Measurements from ENCODE around the gene NHLRC1. TPM values are rescaled to one million over a fixed set of nuclear protein-coding genes. Genes with fewer than 3 reads are reported as not detected.

NHLRC1 gene
- total and polyA plus RNA-seq, 10 donors: 0.79 to 3.4 (median 1.4) TPM

DNA sequence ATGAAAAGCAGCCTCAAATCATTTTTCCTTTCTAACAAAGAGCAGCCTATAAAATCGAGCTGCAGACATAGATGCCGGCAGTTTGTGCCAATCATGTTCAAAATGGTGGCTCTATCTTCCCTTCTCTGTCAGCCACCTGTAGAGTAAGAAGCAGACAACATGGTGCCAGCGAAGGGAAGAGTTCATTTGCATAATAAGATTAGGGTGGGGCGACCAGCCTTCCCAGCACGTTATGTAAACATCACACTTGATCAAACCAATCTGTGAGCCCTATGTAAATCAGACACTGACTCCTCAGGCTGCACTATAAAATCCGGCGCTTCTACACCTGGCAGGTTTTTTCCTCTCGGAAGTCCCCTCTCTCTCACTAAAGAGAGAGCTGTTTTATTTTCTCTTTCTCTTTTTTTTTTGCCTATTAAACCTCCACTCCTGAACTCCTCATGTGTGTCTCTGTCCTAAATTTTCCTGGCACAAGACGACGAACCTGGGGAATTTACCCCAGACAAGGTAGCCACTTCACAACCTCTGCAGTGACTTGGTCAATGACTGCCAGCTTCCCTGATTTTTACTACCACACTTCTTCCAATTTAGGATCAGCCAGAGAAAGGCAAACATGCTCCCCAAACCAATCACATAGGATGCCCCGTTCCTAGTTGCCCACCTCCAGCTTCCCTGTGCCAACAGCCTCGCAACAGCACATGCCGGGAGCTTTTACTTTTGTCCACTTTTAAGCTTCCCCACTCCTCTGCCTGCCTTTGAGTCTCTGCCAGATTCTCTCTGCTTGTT is 19.5 kb upstream of the NHLRC1 start:
- Histone ChIP-seq H3K27me3 (replicated peaks in 1 of 7) (no peaks in the 10 kb centered on the region), H3K4me3 (no peak overlapping the region), H3K36me3 (peaks cover 3 to 100% (median 54%) of the 10 kb centered on the region in 6 donors), H3K9me3 (no peaks in the 10 kb centered on the region), H3K27ac (no peak overlapping the region), H3K4me1 (no peaks in the 10 kb centered on the region)
- no peak for TF ChIP-seq POLR2AphosphoS5 (IDR thresholded peaks at IDR 0.05)
- TF ChIP-seq, protein P1, sequence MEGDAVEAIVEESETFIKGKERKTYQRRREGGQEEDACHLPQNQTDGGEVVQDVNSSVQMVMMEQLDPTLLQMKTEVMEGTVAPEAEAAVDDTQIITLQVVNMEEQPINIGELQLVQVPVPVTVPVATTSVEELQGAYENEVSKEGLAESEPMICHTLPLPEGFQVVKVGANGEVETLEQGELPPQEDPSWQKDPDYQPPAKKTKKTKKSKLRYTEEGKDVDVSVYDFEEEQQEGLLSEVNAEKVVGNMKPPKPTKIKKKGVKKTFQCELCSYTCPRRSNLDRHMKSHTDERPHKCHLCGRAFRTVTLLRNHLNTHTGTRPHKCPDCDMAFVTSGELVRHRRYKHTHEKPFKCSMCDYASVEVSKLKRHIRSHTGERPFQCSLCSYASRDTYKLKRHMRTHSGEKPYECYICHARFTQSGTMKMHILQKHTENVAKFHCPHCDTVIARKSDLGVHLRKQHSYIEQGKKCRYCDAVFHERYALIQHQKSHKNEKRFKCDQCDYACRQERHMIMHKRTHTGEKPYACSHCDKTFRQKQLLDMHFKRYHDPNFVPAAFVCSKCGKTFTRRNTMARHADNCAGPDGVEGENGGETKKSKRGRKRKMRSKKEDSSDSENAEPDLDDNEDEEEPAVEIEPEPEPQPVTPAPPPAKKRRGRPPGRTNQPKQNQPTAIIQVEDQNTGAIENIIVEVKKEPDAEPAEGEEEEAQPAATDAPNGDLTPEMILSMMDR (IDR thresholded peaks at IDR 0.05 in 8 of 11, conservative IDR thresholded peaks at IDR 0.05 in 3 of 11): no peak
- no peak for TF ChIP-seq POLR2A (IDR thresholded peaks at IDR 0.05)
- intact Hi-C loops (cut with DNase I; ENCODE audit: low total_unique reads): no loop called here
- no peak for DNase-seq
- WGBS, 5 donors: 78 to 92% (median 87%) methylated on average over 13 of the region's 13 CpGs

DNA sequence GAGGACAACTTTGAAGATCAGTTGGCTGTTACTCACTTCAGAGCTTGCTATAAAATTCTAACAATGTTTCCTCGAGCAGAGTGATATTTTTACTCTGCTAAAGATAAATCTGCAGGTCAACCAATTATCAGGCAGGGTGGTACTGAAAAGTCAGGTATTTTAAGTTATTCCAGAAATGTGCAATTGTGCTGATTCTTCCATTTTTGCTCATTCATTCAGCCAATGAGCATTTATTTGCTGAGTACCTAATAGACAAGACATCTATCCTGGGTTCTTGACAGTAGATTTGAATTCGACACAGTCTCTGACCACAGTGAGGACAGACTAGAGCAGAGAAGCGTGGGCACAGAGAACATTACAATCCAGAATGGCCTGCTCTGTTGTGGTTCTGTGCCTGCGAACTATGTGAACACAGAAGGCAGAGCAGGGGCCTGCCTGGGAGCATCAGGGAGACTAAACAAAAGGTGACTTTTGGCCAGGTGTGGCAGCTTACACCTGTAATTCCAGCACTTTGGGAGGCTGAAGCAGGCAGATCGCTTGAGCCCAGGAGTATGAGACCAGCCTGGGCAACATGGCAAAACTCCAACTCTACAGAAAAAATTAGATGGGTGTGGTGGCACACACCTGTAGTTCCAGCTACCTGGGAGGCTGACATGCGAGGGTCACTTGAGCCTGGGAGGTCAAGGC is 17.6 kb upstream of the NHLRC1 start:
- TF ChIP-seq, protein P1 (IDR thresholded peaks at IDR 0.05 in 8 of 11, conservative IDR thresholded peaks at IDR 0.05 in 3 of 11): no peak
- TF ChIP-seq POLR2AphosphoS5 (IDR thresholded peaks at IDR 0.05): no peak
- no peak for TF ChIP-seq POLR2A (IDR thresholded peaks at IDR 0.05)
- intact Hi-C loops (cut with DNase I; ENCODE audit: low total_unique reads): no loop called here
- DNase-seq: no peak
- Histone ChIP-seq H3K4me1 (no peaks in the 10 kb centered on the region), H3K27ac (no peak overlapping the region), H3K27me3 (replicated peaks in 1 of 7) (no peaks in the 10 kb centered on the region), H3K4me3 (no peak overlapping the region), H3K36me3 (peaks cover 3 to 100% (median 58%) of the 10 kb centered on the region in 6 donors), H3K9me3 (no peaks in the 10 kb centered on the region)
- 91 to 97% (median 95%) methylated on average over 6 of the region's 6 CpGs for WGBS, 5 donors

DNA sequence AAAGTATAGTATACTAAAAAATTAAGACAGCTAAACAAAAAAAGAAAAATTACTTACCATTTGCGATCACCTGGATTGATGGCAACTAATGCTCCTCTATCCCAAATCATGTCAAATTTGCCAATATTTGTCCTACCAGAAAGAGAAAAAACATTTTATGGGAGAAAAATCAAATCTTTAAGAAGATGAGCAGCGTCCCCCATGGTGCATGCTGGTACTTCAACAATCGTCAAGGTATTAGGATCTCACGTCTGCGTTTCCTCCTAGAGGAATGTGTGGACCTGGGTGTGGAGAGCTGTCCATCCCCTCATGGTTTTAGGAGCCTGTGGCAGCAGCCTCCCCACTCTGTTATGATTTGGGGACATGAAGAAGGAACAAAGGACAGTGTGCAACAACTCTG is 16.4 kb upstream of the NHLRC1 start:
- Histone ChIP-seq H3K4me3 (no peak overlapping the region), H3K4me1 (no peaks in the 10 kb centered on the region), H3K27me3 (replicated peaks in 1 of 7) (no peaks in the 10 kb centered on the region), H3K9me3 (no peaks in the 10 kb centered on the region), H3K36me3 (peaks cover 3 to 100% (median 66%) of the 10 kb centered on the region in 6 donors), H3K27ac (no peak overlapping the region)
- WGBS, 5 donors: 95 to 98% (median 95%) methylated on average over 5 of the region's 5 CpGs
- TF ChIP-seq, protein P1 (IDR thresholded peaks at IDR 0.05 in 8 of 11, conservative IDR thresholded peaks at IDR 0.05 in 3 of 11): no peak
- TF ChIP-seq POLR2A (IDR thresholded peaks at IDR 0.05): no peak
- no peak for TF ChIP-seq POLR2AphosphoS5 (IDR thresholded peaks at IDR 0.05)
- intact Hi-C loops (cut with DNase I; ENCODE audit: low total_unique reads): no loop called here
- no peak for DNase-seq

- Histone ChIP-seq H3K4me3 (no peak overlapping the region), H3K27me3 (replicated peaks in 1 of 7) (no peaks in the 10 kb centered on the region), H3K27ac (no peak overlapping the region), H3K9me3 (no peaks in the 10 kb centered on the region), H3K4me1 (no peaks in the 10 kb centered on the region), H3K36me3 (peaks cover 0 to 100% (median 63%) of the 10 kb centered on the region in 6 donors)
- 93 to 100% (median 97%) methylated on average over 10 of the region's 10 CpGs for WGBS, 5 donors
- intact Hi-C loops (cut with DNase I; ENCODE audit: low total_unique reads): no loop called here
- TF ChIP-seq POLR2A (IDR thresholded peaks at IDR 0.05) (no peak), POLR2AphosphoS5 (IDR thresholded peaks at IDR 0.05) (no peak)
- TF ChIP-seq, protein P1 (IDR thresholded peaks at IDR 0.05 in 8 of 11, conservative IDR thresholded peaks at IDR 0.05 in 3 of 11): no peak
- DNase-seq: no peak
These were observed 13.8 kb upstream of the NHLRC1 start for GRCh38 chr6:18136260-18136659.

All from spleen (tissue), 11 donors.